H1 (cell line): ENCODE data around the gene ACAD10. TPM values are rescaled to one million over a fixed set of nuclear protein-coding genes. Genes with fewer than 3 reads are reported as not detected.

ENCODE experiments used
- CTCF ChIA-PET: fragments of 300-600 bp; sonication (Branson Sonifier 250); formaldehyde crosslinking; loops from one replicate; lab custom pipeline; 2021; ENCODE audit not compliant: partially characterized antibody; lab: Charles Lee
- POLR2A ChIA-PET: fragments of 300-600 bp; sonication (Branson Sonifier 250); formaldehyde crosslinking; loops from one replicate; lab custom pipeline; 2021; ENCODE audit warnings: inconsistent platforms; ENCODE audit not compliant: partially characterized antibody; lab: Charles Lee
- DNase-seq, 2 experiments: peaks; one replicate each; pipeline versions ENCODE4 v3.0.0 to v3.0.0-alpha.2; 2010 to 2022; ENCODE audit warnings: low spot score in 2 of 2, low read depth in 1 of 2, mixed read lengths in 1 of 2
- FAIRE-seq: peaks from 2 replicates; lab custom pipeline; 2011; peaks lifted over from hg19 to GRCh38; lab: Jason Lieb, UNC
- H2AFZ ChIP-seq: 2 replicates; pipeline ENCODE4 v1.8.1; 2012; ENCODE audit warnings: low read length, inconsistent platforms
- H2AK5ac ChIP-seq: 2 replicates; pipeline ENCODE4 v1.6.1; 2013; ENCODE audit warnings: low read depth, low read length
- H2BK120ac ChIP-seq: replicated peaks from 2 replicates; pipeline ENCODE3; 2013; ENCODE audit warnings: low read depth, low read length, inconsistent platforms
- H2BK12ac ChIP-seq: 2 replicates; pipeline ENCODE4 v1.6.1; 2013; ENCODE audit warnings: low read depth, low read length
- H2BK15ac ChIP-seq: 2 replicates; pipeline ENCODE4 v1.6.1; 2013; ENCODE audit warnings: low read length
- H2BK20ac ChIP-seq: 2 replicates; pipeline ENCODE4 v1.6.1; 2013; ENCODE audit warnings: low read length
- H2BK5ac ChIP-seq: 2 replicates; pipeline ENCODE4 v1.6.1; 2013; ENCODE audit warnings: low read depth, low read length
- H3K14ac ChIP-seq: 2 replicates; pipeline ENCODE4 v1.6.1; 2013; ENCODE audit warnings: inconsistent platforms; ENCODE audit not compliant: insufficient read length
- H3K18ac ChIP-seq: 2 replicates; pipeline ENCODE4 v1.6.1; 2013; ENCODE audit warnings: low read length; ENCODE audit errors: extremely low read depth
- H3K23ac ChIP-seq: 2 replicates; pipeline ENCODE4 v1.6.1; 2013; ENCODE audit warnings: inconsistent platforms; ENCODE audit not compliant: insufficient read length
- H3K23me2 ChIP-seq: 2 replicates; pipeline ENCODE4 v1.6.1; 2013; ENCODE audit warnings: low read depth, low read length
- H3K27ac ChIP-seq: 2 replicates; pipeline ENCODE4 v1.6.1; 2011; ENCODE audit warnings: low read depth, low read length, inconsistent platforms
- H3K27me3 ChIP-seq, 4 experiments: replicated peaks in 1 of 4; 1 replicate in 1 of 4; 2 replicates in 3 of 4; pipeline versions ENCODE4 v1.6.1 to v1.8.1; 2011 to 2013; ENCODE audit warnings: low read length in 3 of 4, mild to moderate bottlenecking in 3 of 4, inconsistent platforms in 2 of 4, mixed read lengths in 2 of 4, moderate library complexity in 1 of 4; ENCODE audit not compliant: control insufficient read depth in 3 of 4, insufficient read depth in 3 of 4; ENCODE audit errors: extremely low read depth in 1 of 4
- H3K36me3 ChIP-seq, 4 experiments: 2 replicates each; pipeline versions ENCODE4 v1.6.1 to v1.8.1; 2011 to 2013; ENCODE audit warnings: mild to moderate bottlenecking in 4 of 4, low read length in 3 of 4, moderate library complexity in 2 of 4, control low read depth in 1 of 4, inconsistent platforms in 1 of 4; ENCODE audit not compliant: insufficient read depth in 4 of 4, control insufficient read depth in 2 of 4
- H3K4ac ChIP-seq: replicated peaks from 2 replicates; pipeline ENCODE3; 2013; ENCODE audit warnings: low read length, low read depth, mixed read lengths, inconsistent platforms; ENCODE audit not compliant: insufficient read length
- H3K4me1 ChIP-seq, 4 experiments: replicated peaks in 1 of 4; 1 replicate in 1 of 4; 2 replicates in 3 of 4; pipeline versions ENCODE4 v1.6.1 to v1.8.1; 2011 to 2013; ENCODE audit warnings: low read length in 3 of 4, inconsistent platforms in 2 of 4, mixed read lengths in 1 of 4; ENCODE audit not compliant: insufficient read depth in 4 of 4, control insufficient read depth in 3 of 4
- H3K4me2 ChIP-seq, 2 experiments: 2 replicates each; pipeline versions ENCODE4 v1.6.1 to v1.8.1; 2011 to 2013; ENCODE audit warnings: low read depth in 2 of 2, low read length in 2 of 2, control low read depth in 1 of 2, inconsistent platforms in 1 of 2, mild to moderate bottlenecking in 1 of 2; ENCODE audit not compliant: insufficient read depth in 1 of 2
- H3K4me3 ChIP-seq, 4 experiments: fragments of 200-600, 300-600 bp in 1 of 4; sonication (generic), shearing (Covaris generic), sonication (Bioruptor Twin) in 1 of 4; 2 replicates each; pipeline versions ENCODE4 v1.5.1 to v1.8.1; 2011 to 2016; ENCODE audit warnings: low read length in 4 of 4, low read depth in 3 of 4, control low read depth in 2 of 4, inconsistent platforms in 2 of 4, mild to moderate bottlenecking in 2 of 4, mixed read lengths in 1 of 4, moderate library complexity in 1 of 4; ENCODE audit not compliant: insufficient read depth in 2 of 4; ENCODE audit errors: extremely low read depth in 1 of 4
- H3K56ac ChIP-seq: replicated peaks from 2 replicates; pipeline ENCODE3; 2013; ENCODE audit warnings: low read depth, mild to moderate bottlenecking, mixed read lengths, low read length, inconsistent platforms; ENCODE audit not compliant: insufficient read length
- H3K79me1 ChIP-seq: 2 replicates; pipeline ENCODE4 v1.6.1; 2013; ENCODE audit warnings: low read depth, low read length, control low read depth
- H3K79me2 ChIP-seq, 2 experiments: 2 replicates each; pipeline versions ENCODE4 v1.6.1 to v1.8.1; 2012 to 2013; ENCODE audit warnings: low read length in 2 of 2, mild to moderate bottlenecking in 2 of 2, inconsistent platforms in 1 of 2; ENCODE audit not compliant: insufficient read depth in 2 of 2, control insufficient read depth in 1 of 2
- H3K9ac ChIP-seq, 4 experiments: replicated peaks in 1 of 4; 1 replicate in 1 of 4; 2 replicates in 3 of 4; pipeline versions ENCODE4 v1.6.1 to v1.8.1; 2011 to 2013; ENCODE audit warnings: low read depth in 3 of 4, low read length in 3 of 4, control low read depth in 2 of 4, mild to moderate bottlenecking in 2 of 4, moderate library complexity in 2 of 4, inconsistent platforms in 1 of 4; ENCODE audit errors: extremely low read depth in 1 of 4
- H3K9me3 ChIP-seq, 2 experiments: 2 replicates each; pipeline versions ENCODE4 v1.6.1 to v1.8.1; 2012 to 2013; ENCODE audit warnings: mild to moderate bottlenecking in 2 of 2, moderate library complexity in 2 of 2, control low read depth in 1 of 2, inconsistent platforms in 1 of 2, low read depth in 1 of 2, low read length in 1 of 2, mixed read lengths in 1 of 2; ENCODE audit not compliant: insufficient read depth in 2 of 2
- H4K20me1 ChIP-seq, 2 experiments: replicated peaks in 1 of 2; 2 replicates each; pipeline versions ENCODE3 to v1.8.1; 2011 to 2013; ENCODE audit warnings: inconsistent platforms in 2 of 2, low read length in 2 of 2, mild to moderate bottlenecking in 1 of 2; ENCODE audit not compliant: insufficient read depth in 2 of 2, control insufficient read depth in 1 of 2
- H4K5ac ChIP-seq: 2 replicates; pipeline ENCODE4 v1.6.1; 2013; ENCODE audit warnings: low read length, low read depth, mixed read lengths, inconsistent platforms; ENCODE audit not compliant: insufficient read length
- H4K8ac ChIP-seq: 2 replicates; pipeline ENCODE4 v1.8.0; 2013; ENCODE audit warnings: mild to moderate bottlenecking, moderate library complexity, low read length, inconsistent platforms; ENCODE audit not compliant: insufficient read depth; ENCODE audit errors: extremely low read depth
- H4K91ac ChIP-seq: replicated peaks from 2 replicates; pipeline ENCODE3; 2013; ENCODE audit warnings: low read length, mixed read lengths, inconsistent platforms; ENCODE audit not compliant: insufficient read length
- CEBPB ChIP-seq: IDR thresholded peaks from 2 replicates; pipeline ENCODE4 v1.6.1; 2012; ENCODE audit warnings: low read depth, low read length
- CHD2 ChIP-seq: IDR thresholded peaks from 2 replicates; pipeline ENCODE4 v1.6.1; 2012; ENCODE audit warnings: low read length, improper control_type of control experiment
- GABPA ChIP-seq: IDR thresholded peaks from 2 replicates; pipeline ENCODE4 v1.6.1; 2011; ENCODE audit warnings: mild to moderate bottlenecking, low read length, moderate library complexity, borderline replicate concordance; ENCODE audit not compliant: insufficient read depth
- KDM1A ChIP-seq: fragments of 200-600, 300-600 bp; sonication (generic); IDR thresholded peaks from 2 replicates; pipeline ENCODE4 v1.7.1; 2016; ENCODE audit warnings: mild to moderate bottlenecking, low read length, borderline replicate concordance
- SIRT6 ChIP-seq: IDR thresholded peaks from one replicate; pipeline ENCODE4 v1.7.1; 2012; ENCODE audit warnings: low read length, inconsistent platforms
- TBP ChIP-seq: IDR thresholded peaks from 2 replicates; pipeline ENCODE4 v1.6.1; 2011; ENCODE audit warnings: low read depth, low read length, improper control_type of control experiment
- WGBS, 2 experiments: shearing (Covaris generic) in 1 of 2; methylation state at CpG; one replicate each; pipeline versions ENCODE4 v1.1.6 to v1.1.7; 2013 to 2015; ENCODE audit warnings: low lambda C conversion rate in 2 of 2, mixed read lengths in 2 of 2, inconsistent platforms in 1 of 2, low coverage in 1 of 2, missing lambda C conversion rate in 1 of 2; ENCODE audit not compliant: insufficient replicate concordance in 2 of 2, insufficient coverage in 1 of 2, insufficient read length in 1 of 2; ENCODE audit errors: extremely low coverage in 1 of 2, missing lambda C conversion rate in 1 of 2; 5-methylcytosine and 5-hydroxymethylcytosine counted together
- polyA plus RNA-seq, 7 experiments: library from polyadenylated mRNA; depleted of rRNA in 3 of 7; stranded (reverse) in 5 of 7; unstranded in 2 of 7; fragments of >200 nt in 5 of 7; fragments of 200-250 nt in 2 of 7; gene quantifications; 1 replicate in 5 of 7; 2 replicates in 1 of 7; 4 replicates in 1 of 7; pipeline versions ENCODE4 v1.2.1 to v1.2.3, GENCODE V29; 2011 to 2013; ENCODE audit warnings: missing spikeins in 2 of 7, mixed read lengths in 2 of 7
- total RNA-seq: library from RNA; stranded (reverse); fragmentation: NEBNext Ultra II Directional; extraction: Animal tissue kit (Norgen Biotek cat#: 25700); gene quantifications from 2 replicates; pipeline ENCODE4 v1.2.1, GENCODE V29; 2021
- TF ChIP-seq, protein P1 (sequence below): IDR thresholded peaks from 2 replicates; pipeline ENCODE4 v1.6.1; 2012; ENCODE audit warnings: inconsistent platforms

Gene ACAD10
- total and polyA plus RNA-seq, 2 of the 8 experiments (the other 6 are each of a cell fraction or from before 2014, with no cell fraction given), result 17.3 to 23.3 TPM

DNA sequence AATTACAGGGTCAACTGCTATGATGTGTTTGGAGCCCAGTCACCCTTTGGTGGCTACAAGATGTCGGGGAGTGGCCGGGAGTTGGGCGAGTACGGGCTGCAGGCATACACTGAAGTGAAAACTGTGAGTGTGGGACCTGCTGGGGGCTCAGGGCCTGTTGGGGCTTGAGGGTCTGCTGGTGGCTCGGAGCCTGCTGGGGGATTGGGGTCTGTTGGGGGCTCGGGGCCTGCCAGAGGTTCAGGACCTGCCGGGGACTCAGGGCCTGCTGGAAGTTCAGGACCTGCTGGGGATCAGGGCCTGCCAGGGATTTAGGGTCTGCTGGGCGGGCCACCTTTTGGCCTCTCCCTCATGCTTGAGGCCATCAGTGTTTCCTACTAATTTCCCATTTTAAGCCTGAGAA lies 118.0 kb downstream of the ACAD10 start:
- DNase-seq, result no peak
- Histone ChIP-seq H3K79me1 (no peaks in the 10 kb centered on the region), H3K9me3 (no peaks in the 10 kb centered on the region), H2BK120ac (no peak overlapping the region), H4K91ac (no peak overlapping the region), H2BK5ac (no peak overlapping the region), H3K27ac (no peak overlapping the region), H4K8ac (no peak overlapping the region), H2BK15ac (no peak overlapping the region), H3K23ac (no peak overlapping the region), H3K4me1 (no peaks in the 10 kb centered on the region), H2BK12ac (no peak overlapping the region), H3K4ac (no peak overlapping the region), H3K56ac (no peak overlapping the region), H3K18ac (no peak overlapping the region), H3K4me3 (no peak overlapping the region), H2AK5ac (no peak overlapping the region), H3K36me3 (peaks cover 3 to 24% (median 11%) of the 10 kb centered on the region in 4 experiments; a peak in 7 of 8 replicates), H4K5ac (no peak overlapping the region), H3K9ac (no peak overlapping the region), H2BK20ac (no peak overlapping the region), H2AFZ (no peak overlapping the region), H4K20me1 (no peaks in the 10 kb centered on the region), H3K23me2 (no peaks in the 10 kb centered on the region), H3K4me2 (no peak overlapping the region), H3K79me2 (no peaks in the 10 kb centered on the region), H3K27me3 (no peaks in the 10 kb centered on the region), H3K14ac (no peak overlapping the region)
- ChIA-PET CTCF (interaction anchor here (1.8 kb wide), 1 partner anchor 9 kb away, joined by 10 read pairs; no protein-coding TSS in a partner anchor), POLR2A (no interaction called here)
- 91% methylated on average over 6 of the region's 8 CpGs; no CpG with 5 or more reads in 1 of the 2 experiments for WGBS, 2 experiments
- FAIRE-seq, result no peak
- TF ChIP-seq, protein P1, sequence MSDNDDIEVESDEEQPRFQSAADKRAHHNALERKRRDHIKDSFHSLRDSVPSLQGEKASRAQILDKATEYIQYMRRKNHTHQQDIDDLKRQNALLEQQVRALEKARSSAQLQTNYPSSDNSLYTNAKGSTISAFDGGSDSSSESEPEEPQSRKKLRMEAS, result no peak
- TF ChIP-seq CHD2, result no peak
- no peak for TF ChIP-seq SIRT6
- no peak for TF ChIP-seq KDM1A
- no peak for TF ChIP-seq CEBPB
- TF ChIP-seq GABPA, result no peak
- TF ChIP-seq TBP, result no peak
